NCI-H82 treated with DMSO at 0.1 percent for 48 hours (cell line): Measurements from ENCODE around the gene TMEM184B.

Experiments
- DNase-seq: peaks from one replicate; lab custom pipeline; 2025; ENCODE audit not compliant: unreplicated experiment; lab: John Stamatoyannopoulos, UW

TMEM184B gene

GRCh38 chr22:38282397-38282796 is 9.6 kb upstream of the TMEM184B start:
- no peak for DNase-seq

- DNase-seq = no peak
These were observed 3.4 kb upstream of the TMEM184B start for GRCh38 chr22:38276166-38276565.

GRCh38 chr22:38273135-38273826 is 471 bp upstream of the TMEM184B start:
- DNase-seq = no peak

- DNase-seq = no peak
These were observed 860 bp downstream of the TMEM184B start for GRCh38 chr22:38271927-38272372.

- DNase-seq = no peak
These were observed 1.7 kb downstream of the TMEM184B start for GRCh38 chr22:38271101-38271500.

- DNase-seq = no peak
These were observed 2.5 kb downstream of the TMEM184B start for GRCh38 chr22:38270091-38270992.

GRCh38 chr22:38269466-38269865 is 3.3 kb downstream of the TMEM184B start:
- no peak for DNase-seq

- DNase-seq = no peak
These were observed 5.7 kb downstream of the TMEM184B start for GRCh38 chr22:38267086-38267485.

GRCh38 chr22:38266120-38266519 is 6.7 kb downstream of the TMEM184B start:
- DNase-seq = no peak

GRCh38 chr22:38264322-38264843 is 8.4 kb downstream of the TMEM184B start:
- no peak for DNase-seq

GRCh38 chr22:38262051-38262795 is 10.6 kb downstream of the TMEM184B start:
- DNase-seq = no peak

GRCh38 chr22:38260761-38261681 is 11.8 kb downstream of the TMEM184B start:
- no peak for DNase-seq

GRCh38 chr22:38259370-38259769 is 13.4 kb downstream of the TMEM184B start:
- DNase-seq = no peak

GRCh38 chr22:38258895-38259294 is 13.9 kb downstream of the TMEM184B start:
- DNase-seq = no peak

GRCh38 chr22:38257650-38258250 is 15.1 kb downstream of the TMEM184B start:
- DNase-seq = no peak

GRCh38 chr22:38257181-38257580 is 15.6 kb downstream of the TMEM184B start:
- no peak for DNase-seq

- no peak for DNase-seq
These were observed 17.1 kb downstream of the TMEM184B start for GRCh38 chr22:38255697-38256096.

- no peak for DNase-seq
These were observed 21.5 kb downstream of the TMEM184B start for GRCh38 chr22:38251341-38251692.

GRCh38 chr22:38250643-38251340 is 22.0 kb downstream of the TMEM184B start:
- no peak for DNase-seq
